HEK293 (cell line): ENCODE results near the gene SEMA4F.
"Not testable (repeated sequence)": the region's sequence is repeated elsewhere in the genome, so short reads cannot be mapped to it uniquely, and the experiment has no call there.

Experiments
- CTCF ChIA-PET: fragments of 350-600 bp; formaldehyde crosslinking; extraction: SDS; loops from one replicate; lab custom pipeline; 2021; ENCODE audit warnings: antibody characterized with exemption; lab: Yijun Ruan, JAX
- POLR2A ChIA-PET: fragments of 300-600 bp; formaldehyde crosslinking; extraction: SDS; loops from one replicate; lab custom pipeline; 2020; ENCODE audit warnings: antibody characterized with exemption, inconsistent platforms; lab: Yijun Ruan, JAX
- H3K27ac ChIP-seq: fragments of 200-500 bp; sonication (Bioruptor generic); 2 replicates; pipeline ENCODE4 v1.5.1; 2014; ENCODE audit warnings: low read depth, low read length, control low read depth, inconsistent platforms; ENCODE audit errors: extremely low read depth
- H3K36me3 ChIP-seq, 2 experiments: fragments of 200-500 bp in 1 of 2; sonication (Bioruptor generic) in 1 of 2; 1 replicate in 1 of 2; 2 replicates in 1 of 2; pipeline ENCODE4 v1.5.1; 2014 to 2017; ENCODE audit warnings: inconsistent platforms in 2 of 2, low read length in 2 of 2; ENCODE audit not compliant: control insufficient read depth in 2 of 2, insufficient read depth in 1 of 2
- H3K4me1 ChIP-seq: fragments of 200-500 bp; sonication (Bioruptor generic); 2 replicates; pipeline ENCODE4 v1.5.1; 2014; ENCODE audit warnings: mild to moderate bottlenecking, low read length, inconsistent platforms; ENCODE audit not compliant: control insufficient read depth, insufficient read depth
- H3K4me3 ChIP-seq: 2 replicates; pipeline ENCODE4 v1.5.1; 2011; ENCODE audit warnings: low read depth, mild to moderate bottlenecking, control low read depth, low read length, moderate library complexity
- H3K9me3 ChIP-seq: fragments of 200-500 bp; sonication (Bioruptor generic); 2 replicates; pipeline ENCODE4 v1.5.1; 2014; ENCODE audit warnings: low read depth, low read length, inconsistent platforms; ENCODE audit not compliant: control insufficient read depth, insufficient read depth
- PRDM1 ChIP-seq: fragments of 450-650 bp; formaldehyde crosslinking; IDR thresholded peaks from 2 replicates; pipeline ENCODE4; 2016; ENCODE audit warnings: missing biosample characterization, missing genetic modification characterization
- ZBTB17 ChIP-seq: fragments of 450-650 bp; formaldehyde crosslinking; IDR thresholded peaks from 2 replicates; pipeline ENCODE4 v1.5.1; 2016; ENCODE audit warnings: missing biosample characterization, missing genetic modification characterization
- ZFHX2 ChIP-seq: fragments of 450-650 bp; formaldehyde crosslinking; conservative IDR thresholded peaks from 2 replicates; pipeline ENCODE4 v1.5.1; 2016; ENCODE audit warnings: missing biosample characterization, missing genetic modification characterization
- ZIC2 ChIP-seq: fragments of 450-650 bp; formaldehyde crosslinking; IDR thresholded peaks from 2 replicates; pipeline ENCODE4 v1.5.1; 2016; ENCODE audit warnings: missing biosample characterization, missing genetic modification characterization
- ZNF146 ChIP-seq: fragments of 450-650 bp; formaldehyde crosslinking; IDR thresholded peaks from 2 replicates; pipeline ENCODE4 v1.5.1; 2016; ENCODE audit warnings: missing biosample characterization, missing genetic modification characterization
- ZNF292 ChIP-seq: fragments of 450-650 bp; formaldehyde crosslinking; IDR thresholded peaks from 2 replicates; pipeline ENCODE4 v1.5.1; 2016; ENCODE audit warnings: low read depth, missing biosample characterization, missing genetic modification characterization, borderline replicate concordance
- ZNF335 ChIP-seq: fragments of 450-650 bp; formaldehyde crosslinking; conservative IDR thresholded peaks from 2 replicates; pipeline ENCODE4 v1.5.1; 2016; ENCODE audit warnings: missing biosample characterization, missing genetic modification characterization
- ZNF629 ChIP-seq: fragments of 450-650 bp; formaldehyde crosslinking; IDR thresholded peaks from 2 replicates; pipeline ENCODE4 v1.5.1; 2017; ENCODE audit warnings: missing biosample characterization, missing genetic modification characterization
- TF ChIP-seq, protein P1 (sequence below): fragments of 450-650 bp; formaldehyde crosslinking; optimal IDR thresholded peaks from 2 replicates; pipeline ENCODE3; 2016; ENCODE audit warnings: missing biosample characterization, mild to moderate bottlenecking, missing genetic modification characterization
- TF ChIP-seq, protein P2 (sequence below): fragments of 450-650 bp; formaldehyde crosslinking; IDR thresholded peaks from 2 replicates; pipeline ENCODE4 v1.5.1; 2016; ENCODE audit warnings: missing biosample characterization, missing genetic modification characterization
- TF ChIP-seq, protein P3 (sequence below): fragments of 450-650 bp; formaldehyde crosslinking; IDR thresholded peaks from 2 replicates; pipeline ENCODE4 v1.5.1; 2016; ENCODE audit warnings: missing biosample characterization, missing genetic modification characterization, low read depth

Gene SEMA4F

GRCh38 chr2:74628538-74629105, 25.4 kb upstream of the SEMA4F start:
- Histone ChIP-seq H3K9me3 (no peaks in the 10 kb centered on the region), H3K4me3 (no peak overlapping the region), H3K27ac (no peak overlapping the region)
- TF ChIP-seq ZBTB17 (tag by site-specific recombination) (0 out of 2 replicates have a peak, but pooled peaks have one; percentile 29), ZNF629 (tag by site-specific recombination) (no peak)
- TF ChIP-seq, all 188 proteins: peak for 1
- POLR2A ChIA-PET = no interaction called here
- Histone ChIP-seq H3K36me3 (no peaks in the 10 kb centered on the region), H3K4me1 (0 out of 2 replicates have a peak, but pooled peaks cover 3% of the 10 kb centered on the region)
- CTCF ChIA-PET = interaction anchor here (0.8 kb wide), 1 partner anchor 19 kb away, joined by 3 read pairs; the partner anchor contains the start of gene M1AP

DNA sequence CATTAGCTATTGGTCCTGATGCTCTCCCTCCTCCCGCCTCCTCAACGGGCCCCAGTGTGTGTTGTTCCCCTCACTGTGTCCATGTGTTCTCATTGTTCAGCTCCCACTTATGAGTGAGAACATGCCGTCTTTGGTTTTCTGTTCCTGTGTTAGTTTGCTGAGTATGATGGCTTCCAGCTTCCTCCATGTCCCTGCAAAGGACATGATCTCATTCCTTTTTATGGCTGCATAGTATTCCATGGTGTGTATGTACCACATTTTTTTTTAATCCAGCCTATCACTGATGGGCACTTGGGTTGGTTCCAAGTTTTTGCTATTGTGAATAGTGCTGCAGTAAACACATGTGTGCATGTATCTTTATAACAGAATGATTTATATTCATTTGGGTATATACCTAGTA, 23.6 kb upstream of the SEMA4F start:
- H3K27ac ChIP-seq, H3K9me3 ChIP-seq, H3K4me1 ChIP-seq, H3K4me3 ChIP-seq, H3K36me3 ChIP-seq, POLR2A ChIA-PET: not testable (repeated sequence)
- CTCF ChIA-PET = interaction anchor here (1.1 kb wide), 1 partner anchor 22 kb away, joined by 4 read pairs; no protein-coding TSS in a partner anchor
- TF ChIP-seq ZNF146 (tag by site-specific recombination) = peak; percentile 91

GRCh38 chr2:74632209-74632938, 21.7 kb upstream of the SEMA4F start:
- ChIA-PET POLR2A (no interaction called here), CTCF (interaction anchor here (0.5 to 1.3 kb wide), 4 partner anchors 30 to 463 kb away, joined by 3 read pairs; no protein-coding TSS in a partner anchor)
- H3K4me3 ChIP-seq = no peak overlapping the region
- H3K27ac ChIP-seq = no peak overlapping the region
- 0 out of 2 replicates have a peak, but pooled peaks cover 3% of the 10 kb centered on the region for H3K4me1 ChIP-seq
- no peaks in the 10 kb centered on the region for H3K9me3 ChIP-seq
- H3K36me3 ChIP-seq = no peaks in the 10 kb centered on the region
- TF ChIP-seq PRDM1 (tag by site-specific recombination) (peak; percentile 62; the same call in 1 of the 2 replicates), ZNF335 (peak; percentile 30; the same call in 1 of the 2 replicates)
- TF ChIP-seq, protein P1, sequence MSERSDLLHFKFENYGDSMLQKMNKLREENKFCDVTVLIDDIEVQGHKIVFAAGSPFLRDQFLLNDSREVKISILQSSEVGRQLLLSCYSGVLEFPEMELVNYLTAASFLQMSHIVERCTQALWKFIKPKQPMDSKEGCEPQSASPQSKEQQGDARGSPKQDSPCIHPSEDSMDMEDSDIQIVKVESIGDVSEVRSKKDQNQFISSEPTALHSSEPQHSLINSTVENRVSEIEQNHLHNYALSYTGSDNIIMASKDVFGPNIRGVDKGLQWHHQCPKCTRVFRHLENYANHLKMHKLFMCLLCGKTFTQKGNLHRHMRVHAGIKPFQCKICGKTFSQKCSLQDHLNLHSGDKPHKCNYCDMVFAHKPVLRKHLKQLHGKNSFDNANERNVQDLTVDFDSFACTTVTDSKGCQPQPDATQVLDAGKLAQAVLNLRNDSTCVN (tag by site-specific recombination) = no peak
- TF ChIP-seq, protein P2, sequence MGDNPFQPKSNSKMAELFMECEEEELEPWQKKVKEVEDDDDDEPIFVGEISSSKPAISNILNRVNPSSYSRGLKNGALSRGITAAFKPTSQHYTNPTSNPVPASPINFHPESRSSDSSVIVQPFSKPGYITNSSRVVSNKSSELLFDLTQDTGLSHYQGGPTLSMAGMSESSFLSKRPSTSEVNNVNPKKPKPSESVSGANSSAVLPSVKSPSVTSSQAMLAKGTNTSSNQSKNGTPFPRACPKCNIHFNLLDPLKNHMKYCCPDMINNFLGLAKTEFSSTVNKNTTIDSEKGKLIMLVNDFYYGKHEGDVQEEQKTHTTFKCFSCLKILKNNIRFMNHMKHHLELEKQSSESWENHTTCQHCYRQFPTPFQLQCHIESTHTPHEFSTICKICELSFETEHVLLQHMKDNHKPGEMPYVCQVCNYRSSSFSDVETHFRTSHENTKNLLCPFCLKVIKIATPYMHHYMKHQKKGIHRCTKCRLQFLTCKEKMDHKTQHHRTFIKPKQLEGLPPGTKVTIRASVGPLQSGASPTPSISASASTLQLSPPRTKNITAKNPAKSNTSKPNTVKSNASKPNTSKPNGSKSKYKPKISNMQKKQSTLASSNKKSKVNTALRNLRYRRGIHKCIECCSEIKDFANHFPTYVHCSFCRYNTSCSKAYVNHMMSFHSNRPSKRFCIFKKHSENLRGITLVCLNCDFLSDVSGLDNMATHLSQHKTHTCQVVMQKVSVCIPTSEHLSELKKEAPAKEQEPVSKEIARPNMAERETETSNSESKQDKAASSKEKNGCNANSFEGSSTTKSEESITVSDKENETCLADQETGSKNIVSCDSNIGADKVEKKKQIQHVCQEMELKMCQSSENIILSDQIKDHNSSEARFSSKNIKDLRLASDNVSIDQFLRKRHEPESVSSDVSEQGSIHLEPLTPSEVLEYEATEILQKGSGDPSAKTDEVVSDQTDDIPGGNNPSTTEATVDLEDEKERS (tag by site-specific recombination) = no peak

GRCh38 chr2:74632939-74633312, 21.1 kb upstream of the SEMA4F start:
- H3K27ac ChIP-seq = no peak overlapping the region
- no peak for TF ChIP-seq ZNF292 (tag by site-specific recombination)
- 0 out of 2 replicates have a peak, but pooled peaks have one; percentile 30 for TF ChIP-seq ZFHX2 (tag by site-specific recombination)
- peak; percentile 72 for TF ChIP-seq ZIC2 (tag by site-specific recombination)
- TF ChIP-seq, protein P3, sequence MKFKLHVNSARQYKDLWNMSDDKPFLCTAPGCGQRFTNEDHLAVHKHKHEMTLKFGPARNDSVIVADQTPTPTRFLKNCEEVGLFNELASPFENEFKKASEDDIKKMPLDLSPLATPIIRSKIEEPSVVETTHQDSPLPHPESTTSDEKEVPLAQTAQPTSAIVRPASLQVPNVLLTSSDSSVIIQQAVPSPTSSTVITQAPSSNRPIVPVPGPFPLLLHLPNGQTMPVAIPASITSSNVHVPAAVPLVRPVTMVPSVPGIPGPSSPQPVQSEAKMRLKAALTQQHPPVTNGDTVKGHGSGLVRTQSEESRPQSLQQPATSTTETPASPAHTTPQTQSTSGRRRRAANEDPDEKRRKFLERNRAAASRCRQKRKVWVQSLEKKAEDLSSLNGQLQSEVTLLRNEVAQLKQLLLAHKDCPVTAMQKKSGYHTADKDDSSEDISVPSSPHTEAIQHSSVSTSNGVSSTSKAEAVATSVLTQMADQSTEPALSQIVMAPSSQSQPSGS (tag by site-specific recombination) = peak; percentile 45; the same call in 1 of the 2 replicates
- no peak overlapping the region for H3K4me3 ChIP-seq
- ChIA-PET CTCF (interaction anchor here (0.7 to 1.6 kb wide), 4 partner anchors 30 to 463 kb away, joined by 3 read pairs; no protein-coding TSS in a partner anchor), POLR2A (no interaction called here)
- 0 out of 2 replicates have a peak, but pooled peaks cover 3% of the 10 kb centered on the region for H3K4me1 ChIP-seq
- H3K36me3 ChIP-seq = no peaks in the 10 kb centered on the region
- H3K9me3 ChIP-seq = no peaks in the 10 kb centered on the region
